HCT116 (cell line): ENCODE measurements around the gene IREB2. TPM values are rescaled to one million over a fixed set of nuclear protein-coding genes. Genes with fewer than 3 reads are reported as not detected.

Experiments used
- ATAC-seq: fragments of 200-7000 bp; cut with Tn5 transposase; 2 replicates; pipeline ENCODE4 v1.9.1; 2020; ENCODE audit warnings: mild to moderate bottlenecking, moderate library complexity
- BruUV-seq: library from RNA; stranded (reverse); fragments of 400-500 nt; replicated peaks from 2 replicates; lab custom pipeline; 2021; lab: Mats Ljungman, UMichigan
- CTCF ChIA-PET: fragments of 300-600 bp; sonication (Branson Sonifier 250); formaldehyde crosslinking; loops from one replicate; lab custom pipeline; 2021; ENCODE audit warnings: antibody characterized with exemption; lab: Charles Lee
- POLR2A ChIA-PET: fragments of 300-600, 350-600 bp; sonication (Branson Sonifier 250); formaldehyde crosslinking; loops from one replicate; lab custom pipeline; 2021; ENCODE audit warnings: antibody characterized with exemption; lab: Charles Lee
- RAD21 ChIA-PET, 2 experiments: fragments of 300-600 bp; sonication (Branson Sonifier 250); formaldehyde crosslinking; loops; one replicate each; lab custom pipeline; 2023; ENCODE audit warnings: low total read pairs in 2 of 2; ENCODE audit not compliant: uncharacterized antibody in 2 of 2, unreplicated experiment in 2 of 2, low non-redundant PET in 1 of 2; lab: Charles Lee
- DNase-seq: peaks from one replicate; pipeline ENCODE4 v3.0.0-alpha.2; 2010; ENCODE audit warnings: low read depth, low spot score
- H2AFZ ChIP-seq: fragments of 200-600 bp; shearing (Covaris generic), sonication (generic); 2 replicates; pipeline ENCODE4 v1.6.1; 2017; ENCODE audit warnings: low read depth, mixed run types, mixed read lengths, antibody characterized with exemption, low read length; ENCODE audit not compliant: poor library complexity, severe bottlenecking
- H3K27ac ChIP-seq: 2 replicates; pipeline ENCODE4 v1.5.1; 2012; ENCODE audit warnings: low read depth, low read length
- H3K27me3 ChIP-seq: fragments of 200-600 bp; sonication (generic); 2 replicates; pipeline ENCODE4 v1.6.1; 2016; ENCODE audit warnings: mixed run types, low read length, mixed read lengths; ENCODE audit not compliant: insufficient read depth
- H3K36me3 ChIP-seq, 2 experiments: fragments of 200-500 bp in 1 of 2; fragments of 200-600 bp in 1 of 2; sonication (Bioruptor generic) in 1 of 2; sonication (generic) in 1 of 2; 2 replicates each; pipeline versions ENCODE4 v1.5.1 to v1.6.1; 2014 to 2016; ENCODE audit warnings: low read length in 2 of 2, inconsistent platforms in 1 of 2, mixed read lengths in 1 of 2, mixed run types in 1 of 2; ENCODE audit not compliant: insufficient read depth in 2 of 2, control insufficient read depth in 1 of 2
- H3K4me1 ChIP-seq, 2 experiments: fragments of 200-600 bp in 1 of 2; sonication (generic) in 1 of 2; 2 replicates each; pipeline versions ENCODE4 v1.5.1 to v1.6.1; 2012 to 2017; ENCODE audit warnings: low read length in 2 of 2, inconsistent platforms in 1 of 2, mild to moderate bottlenecking in 1 of 2, mixed read lengths in 1 of 2, mixed run types in 1 of 2, moderate library complexity in 1 of 2; ENCODE audit not compliant: insufficient read depth in 2 of 2, control insufficient read depth in 1 of 2
- H3K4me2 ChIP-seq: fragments of 200-600 bp; sonication (generic); 2 replicates; pipeline ENCODE4 v1.6.1; 2017; ENCODE audit warnings: mixed run types, low read length, mixed read lengths
- H3K4me3 ChIP-seq, 2 experiments: fragments of 200-600 bp in 1 of 2; sonication (generic) in 1 of 2; replicated peaks in 1 of 2; 2 replicates each; pipeline ENCODE4 v1.5.1; 2011 to 2016; ENCODE audit warnings: low read length in 2 of 2, control low read depth in 1 of 2, low read depth in 1 of 2, mild to moderate bottlenecking in 1 of 2, mixed read lengths in 1 of 2, mixed run types in 1 of 2
- H3K79me2 ChIP-seq: fragments of 200-600 bp; sonication (generic); 2 replicates; pipeline ENCODE4 v1.6.1; 2017; ENCODE audit warnings: mild to moderate bottlenecking, mixed run types, low read length, moderate library complexity, mixed read lengths; ENCODE audit not compliant: insufficient read depth
- H3K9ac ChIP-seq: fragments of 200-600 bp; sonication (generic); 2 replicates; pipeline ENCODE4 v1.6.1; 2016; ENCODE audit warnings: low read length, mixed read lengths
- H3K9me2 ChIP-seq: fragments of 200-600 bp; sonication (generic), shearing (Covaris generic); 2 replicates; pipeline ENCODE4 v1.6.1; 2017; ENCODE audit warnings: mixed run types, mild to moderate bottlenecking, moderate library complexity; ENCODE audit not compliant: insufficient read depth
- H3K9me3 ChIP-seq, 2 experiments: fragments of 200-500 bp in 1 of 2; fragments of 200-600 bp in 1 of 2; sonication (Bioruptor generic) in 1 of 2; sonication (generic) in 1 of 2; 2 replicates each; pipeline ENCODE4 v1.6.1; 2014 to 2017; ENCODE audit warnings: low read length in 2 of 2, mixed read lengths in 2 of 2, inconsistent platforms in 1 of 2, low read depth in 1 of 2, mild to moderate bottlenecking in 1 of 2, mixed run types in 1 of 2, moderate library complexity in 1 of 2; ENCODE audit not compliant: control insufficient read depth in 1 of 2, insufficient read depth in 1 of 2
- H4K20me1 ChIP-seq: fragments of 200-600 bp; sonication (generic), shearing (Covaris generic); 2 replicates; pipeline ENCODE4 v1.6.1; 2017; ENCODE audit warnings: mixed run types, mild to moderate bottlenecking, moderate library complexity; ENCODE audit not compliant: insufficient read depth
- ATF3 ChIP-seq: IDR thresholded peaks from 2 replicates; pipeline ENCODE4 v1.6.1; 2012
- CBX3 ChIP-seq: IDR thresholded peaks from 2 replicates; pipeline ENCODE4 v1.6.1; 2012; ENCODE audit warnings: low read depth
- CEBPB ChIP-seq: IDR thresholded peaks from 2 replicates; pipeline ENCODE4 v1.6.1; 2012; ENCODE audit warnings: low read depth
- CTCF ChIP-seq, 3 experiments: fragments of 200-600 bp in 1 of 3; sonication (generic) in 1 of 3; IDR thresholded peaks in 2 of 3; conservative IDR thresholded peaks in 1 of 3; 2 replicates each; pipeline ENCODE4 v1.5.1; 2012 to 2017; ENCODE audit warnings: low read depth in 2 of 3, low read length in 2 of 3, antibody characterized with exemption in 1 of 3, borderline replicate concordance in 1 of 3, control low read depth in 1 of 3, mild to moderate bottlenecking in 1 of 3, mixed read lengths in 1 of 3, mixed run types in 1 of 3, moderate library complexity in 1 of 3; ENCODE audit not compliant: insufficient read depth in 1 of 3
- ELF1 ChIP-seq: IDR thresholded peaks from 2 replicates; pipeline ENCODE4 v1.6.1; 2012; ENCODE audit warnings: low read depth, borderline replicate concordance
- EZH2 ChIP-seq: fragments of 200-600 bp; sonication (generic); IDR thresholded peaks from 2 replicates; pipeline ENCODE4 v1.6.1; 2017; ENCODE audit warnings: antibody characterized with exemption, mixed run types
- FOSL1 ChIP-seq: IDR thresholded peaks from 2 replicates; pipeline ENCODE4 v1.6.1; 2012; ENCODE audit warnings: low read depth
- JUND ChIP-seq: IDR thresholded peaks from 2 replicates; pipeline ENCODE4 v1.6.1; 2012
- POLR2AphosphoS5 ChIP-seq: IDR thresholded peaks from 2 replicates; pipeline ENCODE4 v1.6.1; 2011; ENCODE audit warnings: mild to moderate bottlenecking, low read depth, low read length, moderate library complexity
- REST ChIP-seq: IDR thresholded peaks from 2 replicates; pipeline ENCODE4 v1.6.1; 2012; ENCODE audit warnings: low read depth
- SIN3A ChIP-seq: IDR thresholded peaks from 2 replicates; pipeline ENCODE4 v1.6.1; 2012; ENCODE audit warnings: low read depth
- SP1 ChIP-seq: IDR thresholded peaks from 2 replicates; pipeline ENCODE4 v1.6.1; 2012; ENCODE audit warnings: low read depth
- TCF7L2 ChIP-seq: IDR thresholded peaks from 2 replicates; pipeline ENCODE4 v1.7.0; 2011; ENCODE audit warnings: borderline replicate concordance, inconsistent platforms; ENCODE audit not compliant: insufficient read depth, insufficient read length; ENCODE audit errors: extremely low read depth
- YY1 ChIP-seq: IDR thresholded peaks from 2 replicates; pipeline ENCODE4 v1.6.1; 2011; ENCODE audit warnings: low read length, low read depth, moderate library complexity, mild to moderate bottlenecking; ENCODE audit not compliant: insufficient replicate concordance; ENCODE audit errors: extremely low read depth
- ZFX ChIP-seq: fragments of 450-650 bp; IDR thresholded peaks from 2 replicates; pipeline ENCODE4 v1.6.1; 2017
- ZNF274 ChIP-seq: fragments of 200-500 bp; sonication (Bioruptor generic); IDR thresholded peaks from 2 replicates; pipeline ENCODE4 v1.6.1; 2014; ENCODE audit warnings: mild to moderate bottlenecking, low read depth, low read length, inconsistent platforms
- intact Hi-C: fragments of 100-400 bp; cut with micrococcal nuclease; formaldehyde crosslinking; loops from 2 replicates; pipeline ENCODE4 v1.10.0; 2022
- total RNA-seq: library from RNA; stranded (reverse); gene quantifications from one replicate; pipeline ENCODE4 v1.2.1, GENCODE V29; 2021; ENCODE audit not compliant: unreplicated experiment

Gene IREB2
- total RNA-seq, 1 experiment from 2014 or later: 57.6 TPM

GRCh38 chr15:78445875-78446274 lies 7.9 kb downstream of the IREB2 start:
- no peaks in the 10 kb centered on the region for H3K4me1 ChIP-seq
- no peak overlapping the region for H3K27ac ChIP-seq
- POLR2A ChIA-PET: no interaction called here
- H3K4me3 ChIP-seq: no peak overlapping the region
- ATAC-seq (no peak), DNase-seq (no peak)
- CTCF ChIA-PET: no interaction called here
- H3K4me2 ChIP-seq: no peak overlapping the region
- RAD21 ChIA-PET: no interaction called here
- H3K9me3 ChIP-seq: no peaks in the 10 kb centered on the region
- BruUV-seq: no TSS peak
- peaks cover 100% of the 10 kb centered on the region for H3K79me2 ChIP-seq
- H3K27me3 ChIP-seq: no peaks in the 10 kb centered on the region
- no peak overlapping the region for H2AFZ ChIP-seq
- intact Hi-C loops: no loop called here
- peaks cover 3% of the 10 kb centered on the region; the same call in 1 of the 2 replicates for H4K20me1 ChIP-seq
- H3K36me3 ChIP-seq: peaks cover 18 to 33% of the 10 kb centered on the region in 2 experiments
- no peak for TF ChIP-seq ZFX
- TF ChIP-seq EZH2: no peak
- no peak for TF ChIP-seq JUND
- TF ChIP-seq ATF3: no peak
- TF ChIP-seq CEBPB: no peak
- TF ChIP-seq, all 23 proteins: peak for 0
- no peaks in the 10 kb centered on the region for H3K9me2 ChIP-seq
- H3K9ac ChIP-seq: no peak overlapping the region

- Histone ChIP-seq H2AFZ (no peak overlapping the region), H3K36me3 (peaks cover 16 to 29% of the 10 kb centered on the region in 2 experiments), H3K9me3 (no peaks in the 10 kb centered on the region), H3K9ac (no peak overlapping the region), H3K9me2 (no peaks in the 10 kb centered on the region), H3K79me2 (peaks cover 100% of the 10 kb centered on the region), H3K4me1 (no peaks in the 10 kb centered on the region), H3K4me3 (no peak overlapping the region), H3K27me3 (no peaks in the 10 kb centered on the region), H3K4me2 (no peak overlapping the region), H4K20me1 (peaks cover 3% of the 10 kb centered on the region; the same call in 1 of the 2 replicates), H3K27ac (no peak overlapping the region)
- ChIA-PET RAD21 (no interaction called here), POLR2A (no interaction called here), CTCF (no interaction called here)
- intact Hi-C loops: no loop called here
- no peak for DNase-seq
- no TSS peak for BruUV-seq
- ATAC-seq: no peak
- TF ChIP-seq ZNF274: no peak
- no peak for TF ChIP-seq ZFX
- no peak for TF ChIP-seq ATF3
- TF ChIP-seq SP1: no peak
- no peak for TF ChIP-seq JUND
- TF ChIP-seq REST: no peak
- TF ChIP-seq CTCF (IDR thresholded peaks at IDR 0.05 in 2 of 3, conservative IDR thresholded peaks at IDR 0.05 in 1 of 3; ENCODE audit: borderline replicate concordance in 1 of 3, insufficient read depth in 1 of 3, low read depth in 2 of 3, low read length in 2 of 3): no peak
- no peak for TF ChIP-seq FOSL1
- TF ChIP-seq ELF1: no peak
- TF ChIP-seq POLR2AphosphoS5: no peak
- TF ChIP-seq TCF7L2: no peak
- no peak for TF ChIP-seq SIN3A
- no peak for TF ChIP-seq CBX3
- TF ChIP-seq YY1: no peak
Observed at GRCh38 chr15:78446551-78446950, 8.5 kb downstream of the IREB2 start.
